Measurements from ENCODE around the gene SATB1.

DNA sequence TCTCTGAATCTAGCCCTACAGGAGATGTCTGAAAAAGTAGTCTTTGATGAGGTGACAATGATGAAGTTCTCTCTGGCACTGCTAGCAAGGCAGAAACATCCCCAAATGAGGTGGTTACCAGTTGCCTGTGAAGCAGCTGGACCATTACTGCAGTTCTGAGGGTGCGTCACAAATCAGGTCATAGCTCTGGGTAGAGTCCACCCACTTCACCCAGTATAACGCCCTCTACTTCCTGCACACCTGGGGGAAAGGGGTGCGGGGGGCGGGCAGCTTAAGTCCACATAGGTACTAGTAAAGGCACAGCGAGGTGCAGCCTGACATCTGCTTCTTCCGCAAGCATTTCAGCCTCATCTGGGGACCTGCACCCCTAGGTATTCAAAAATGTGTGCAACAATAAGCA, 13.4 kb upstream of the SATB1 start:
- TF ChIP-seq, protein P1, sequence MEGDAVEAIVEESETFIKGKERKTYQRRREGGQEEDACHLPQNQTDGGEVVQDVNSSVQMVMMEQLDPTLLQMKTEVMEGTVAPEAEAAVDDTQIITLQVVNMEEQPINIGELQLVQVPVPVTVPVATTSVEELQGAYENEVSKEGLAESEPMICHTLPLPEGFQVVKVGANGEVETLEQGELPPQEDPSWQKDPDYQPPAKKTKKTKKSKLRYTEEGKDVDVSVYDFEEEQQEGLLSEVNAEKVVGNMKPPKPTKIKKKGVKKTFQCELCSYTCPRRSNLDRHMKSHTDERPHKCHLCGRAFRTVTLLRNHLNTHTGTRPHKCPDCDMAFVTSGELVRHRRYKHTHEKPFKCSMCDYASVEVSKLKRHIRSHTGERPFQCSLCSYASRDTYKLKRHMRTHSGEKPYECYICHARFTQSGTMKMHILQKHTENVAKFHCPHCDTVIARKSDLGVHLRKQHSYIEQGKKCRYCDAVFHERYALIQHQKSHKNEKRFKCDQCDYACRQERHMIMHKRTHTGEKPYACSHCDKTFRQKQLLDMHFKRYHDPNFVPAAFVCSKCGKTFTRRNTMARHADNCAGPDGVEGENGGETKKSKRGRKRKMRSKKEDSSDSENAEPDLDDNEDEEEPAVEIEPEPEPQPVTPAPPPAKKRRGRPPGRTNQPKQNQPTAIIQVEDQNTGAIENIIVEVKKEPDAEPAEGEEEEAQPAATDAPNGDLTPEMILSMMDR (conservative IDR thresholded peaks at IDR 0.05; ENCODE audit: low read length) = no peak
- no peak for TF ChIP-seq EZH2phosphoT487 (IDR thresholded peaks at IDR 0.05; ENCODE audit: borderline replicate concordance)
